ENCODE measurements around the gene H3-3A.

Gene H3-3A

DNA sequence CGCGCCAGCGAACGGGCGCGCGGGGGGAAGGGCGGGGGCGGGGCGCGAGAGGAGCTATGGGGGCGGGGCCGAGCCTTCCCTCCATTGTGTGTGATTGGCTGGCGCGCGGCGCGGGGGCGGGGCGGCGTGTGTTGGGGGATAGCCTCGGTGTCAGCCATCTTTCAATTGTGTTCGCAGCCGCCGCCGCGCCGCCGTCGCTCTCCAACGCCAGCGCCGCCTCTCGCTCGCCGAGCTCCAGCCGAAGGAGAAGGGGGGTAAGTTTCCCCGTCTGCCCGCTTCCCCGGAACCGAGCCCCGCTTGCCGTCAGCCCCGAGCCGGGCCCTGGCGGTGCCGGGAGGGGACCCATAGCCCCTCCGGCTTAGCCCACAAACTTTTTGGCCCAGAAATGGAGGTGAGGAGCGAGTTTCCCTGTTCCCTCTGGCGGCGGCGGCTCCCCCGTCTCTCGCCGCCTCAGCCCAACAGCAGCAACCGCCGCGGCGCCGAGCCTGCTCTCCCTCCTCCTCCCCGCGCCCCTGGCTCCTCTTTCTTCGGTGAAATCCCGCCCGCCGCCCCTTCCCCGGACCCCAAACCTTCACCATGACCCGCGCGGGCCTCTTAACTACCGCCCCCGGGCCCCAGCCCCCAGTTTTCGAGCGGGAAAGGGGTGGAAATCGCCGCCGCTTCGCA is at the start of gene H3-3A:
H3-3A (plus strand) TSS at position 159 of the 666 bp plus-strand sequence. CDS start 1,636 bp downstream, outside the sequence.
- TF ChIP-seq, protein P1, sequence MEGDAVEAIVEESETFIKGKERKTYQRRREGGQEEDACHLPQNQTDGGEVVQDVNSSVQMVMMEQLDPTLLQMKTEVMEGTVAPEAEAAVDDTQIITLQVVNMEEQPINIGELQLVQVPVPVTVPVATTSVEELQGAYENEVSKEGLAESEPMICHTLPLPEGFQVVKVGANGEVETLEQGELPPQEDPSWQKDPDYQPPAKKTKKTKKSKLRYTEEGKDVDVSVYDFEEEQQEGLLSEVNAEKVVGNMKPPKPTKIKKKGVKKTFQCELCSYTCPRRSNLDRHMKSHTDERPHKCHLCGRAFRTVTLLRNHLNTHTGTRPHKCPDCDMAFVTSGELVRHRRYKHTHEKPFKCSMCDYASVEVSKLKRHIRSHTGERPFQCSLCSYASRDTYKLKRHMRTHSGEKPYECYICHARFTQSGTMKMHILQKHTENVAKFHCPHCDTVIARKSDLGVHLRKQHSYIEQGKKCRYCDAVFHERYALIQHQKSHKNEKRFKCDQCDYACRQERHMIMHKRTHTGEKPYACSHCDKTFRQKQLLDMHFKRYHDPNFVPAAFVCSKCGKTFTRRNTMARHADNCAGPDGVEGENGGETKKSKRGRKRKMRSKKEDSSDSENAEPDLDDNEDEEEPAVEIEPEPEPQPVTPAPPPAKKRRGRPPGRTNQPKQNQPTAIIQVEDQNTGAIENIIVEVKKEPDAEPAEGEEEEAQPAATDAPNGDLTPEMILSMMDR (IDR thresholded peaks at IDR 0.05; ENCODE audit: low read depth, low read length): no peak
- peak within 1 kb of the TSS; percentile 81 to 82 for H3K4me3 ChIP-seq (replicated peaks in 1 of 2; ENCODE audit: low read depth in 2 of 2, low read length in 2 of 2)
- peak; percentile 96 to 97 for DNase-seq (ENCODE audit: low read depth in 2 of 2)

DNA sequence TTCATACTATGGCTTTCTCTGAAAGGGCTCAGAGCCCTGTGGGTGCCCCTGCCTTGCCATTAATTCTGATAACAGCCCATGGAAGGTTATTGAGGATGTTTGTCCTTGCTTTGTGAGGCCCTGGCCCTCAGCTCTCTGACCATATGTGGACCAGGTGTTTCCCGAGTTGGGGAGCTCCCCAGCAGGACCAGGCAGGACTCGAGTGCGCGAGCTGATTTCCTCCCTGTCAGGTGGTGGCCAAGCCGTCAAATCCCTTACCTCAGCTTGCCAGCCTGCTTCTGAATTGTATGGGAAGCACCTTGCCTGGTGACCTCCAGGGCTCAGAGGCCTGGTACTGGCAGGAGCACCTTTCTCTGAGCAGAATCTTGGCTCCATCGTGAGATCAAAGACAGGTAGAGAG is 45.4 kb upstream of the H3-3A start:
- TF ChIP-seq, protein P1 (IDR thresholded peaks at IDR 0.05; ENCODE audit: low read depth, low read length): no peak
- H3K4me3 ChIP-seq (replicated peaks in 1 of 2; ENCODE audit: low read depth in 2 of 2, low read length in 2 of 2): no peak overlapping the region
- no peak for DNase-seq (ENCODE audit: low read depth in 2 of 2)

DNA sequence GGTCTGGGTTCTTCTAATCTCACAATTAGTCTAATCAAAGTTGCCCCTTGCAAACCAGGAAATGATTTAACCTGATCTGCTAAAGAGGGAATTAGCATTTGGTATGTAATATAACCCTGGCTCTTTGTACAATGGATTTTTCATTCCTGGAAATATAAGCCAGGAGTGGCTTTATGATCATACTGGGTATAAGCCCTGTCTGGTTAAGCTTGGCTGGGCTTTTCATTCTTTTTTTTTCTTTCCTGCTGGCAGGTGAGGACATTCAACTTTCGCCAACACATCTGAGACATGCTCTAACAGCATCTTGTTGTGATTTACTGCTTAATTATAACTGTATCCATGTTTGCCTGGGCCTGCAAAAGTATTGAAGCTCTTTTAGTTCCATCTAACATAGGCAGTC is 42.9 kb upstream of the H3-3A start:
- DNase-seq (ENCODE audit: low read depth in 2 of 2): no peak
- TF ChIP-seq, protein P1 (IDR thresholded peaks at IDR 0.05; ENCODE audit: low read depth, low read length): no peak
- no peak overlapping the region for H3K4me3 ChIP-seq (replicated peaks in 1 of 2; ENCODE audit: low read depth in 2 of 2, low read length in 2 of 2)

DNA sequence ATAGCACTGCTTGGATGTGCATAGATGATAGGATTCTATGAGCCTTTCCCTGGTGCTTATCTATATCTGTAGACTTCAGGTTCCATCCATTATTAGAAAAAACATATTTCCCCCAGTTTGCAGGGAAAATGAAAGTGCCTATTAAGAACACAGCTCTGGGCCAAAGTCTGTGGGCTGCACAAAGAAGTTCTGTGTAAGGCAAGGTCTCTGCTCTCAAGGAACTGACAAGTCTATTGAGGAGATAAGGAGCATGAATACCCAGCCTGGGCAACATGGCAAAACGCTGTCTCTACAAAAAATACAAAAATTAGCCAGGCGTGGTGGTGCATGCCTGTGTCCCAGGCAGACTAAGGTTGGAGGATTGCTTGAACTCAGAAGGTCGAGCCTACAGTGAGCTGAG is 41.1 kb upstream of the H3-3A start:
- TF ChIP-seq, protein P1 (IDR thresholded peaks at IDR 0.05; ENCODE audit: low read depth, low read length): no peak
- H3K4me3 ChIP-seq (replicated peaks in 1 of 2; ENCODE audit: low read depth in 2 of 2, low read length in 2 of 2): no peak overlapping the region
- no peak for DNase-seq (ENCODE audit: low read depth in 2 of 2)

DNA sequence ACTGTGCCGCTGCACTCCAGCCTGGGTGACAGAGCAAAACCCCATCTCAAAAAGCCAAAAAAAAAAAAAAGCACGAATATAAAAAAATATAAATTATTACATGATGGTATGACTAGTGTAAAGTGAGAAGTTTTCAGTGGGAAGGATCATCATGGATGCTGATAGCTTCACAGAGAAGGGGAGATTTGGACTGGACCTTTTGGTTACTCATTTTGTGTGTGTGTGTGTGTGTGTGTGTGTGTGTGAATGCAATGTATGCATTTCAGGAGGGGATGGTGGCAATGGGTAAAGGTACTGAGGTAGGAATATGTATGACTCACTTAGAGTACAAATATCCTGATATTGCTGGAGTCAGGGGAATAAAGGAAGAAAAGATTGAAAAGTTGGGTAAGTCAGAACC is 40.7 kb upstream of the H3-3A start:
- no peak for DNase-seq (ENCODE audit: low read depth in 2 of 2)
- no peak overlapping the region for H3K4me3 ChIP-seq (replicated peaks in 1 of 2; ENCODE audit: low read depth in 2 of 2, low read length in 2 of 2)
- TF ChIP-seq, protein P1 (IDR thresholded peaks at IDR 0.05; ENCODE audit: low read depth, low read length): no peak

DNA sequence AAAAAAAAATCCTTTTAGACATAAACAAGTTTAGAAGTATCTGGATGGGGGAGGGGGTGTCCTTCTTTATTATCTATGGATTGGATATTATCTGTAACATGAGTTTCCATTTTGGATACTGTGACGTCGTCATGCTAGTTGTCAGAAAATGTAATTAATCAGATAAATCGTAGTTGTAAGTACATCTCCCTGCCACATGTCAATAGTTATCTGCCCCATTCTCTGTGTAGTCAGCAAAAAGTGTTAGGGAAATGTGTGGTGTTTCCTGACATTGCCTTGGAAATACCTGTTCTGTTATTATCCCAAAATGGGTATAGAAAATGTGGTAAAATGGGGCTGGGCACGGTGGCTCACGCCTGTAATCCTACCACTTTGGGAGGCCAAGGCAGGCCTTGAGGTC is 38.8 kb upstream of the H3-3A start:
- DNase-seq (ENCODE audit: low read depth in 2 of 2): no peak
- H3K4me3 ChIP-seq (replicated peaks in 1 of 2; ENCODE audit: low read depth in 2 of 2, low read length in 2 of 2): no peak overlapping the region
- TF ChIP-seq, protein P1 (IDR thresholded peaks at IDR 0.05; ENCODE audit: low read depth, low read length): no peak

DNA sequence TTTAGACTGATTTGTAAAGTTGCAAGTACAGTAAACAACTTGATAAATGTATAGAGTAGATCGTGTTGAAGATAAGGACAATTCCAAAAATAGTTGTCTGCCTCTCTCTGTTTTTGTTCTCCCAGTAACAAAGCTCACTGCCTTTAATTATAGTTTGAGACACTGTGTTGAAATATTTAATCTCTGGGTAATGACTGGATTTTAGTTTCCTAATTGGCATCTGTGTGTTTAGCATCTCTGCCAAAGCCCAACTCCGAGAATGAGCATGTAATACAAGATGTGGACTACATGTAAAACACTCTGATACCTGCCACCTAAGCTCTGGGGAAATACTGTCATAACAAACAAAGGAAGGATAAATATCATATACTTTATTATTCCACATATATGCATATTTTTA is 35.7 kb upstream of the H3-3A start:
- DNase-seq (ENCODE audit: low read depth in 2 of 2): no peak
- TF ChIP-seq, protein P1 (IDR thresholded peaks at IDR 0.05; ENCODE audit: low read depth, low read length): no peak
- no peak overlapping the region for H3K4me3 ChIP-seq (replicated peaks in 1 of 2; ENCODE audit: low read depth in 2 of 2, low read length in 2 of 2)
